Measurements from ENCODE around the gene ECHS1. TPM values are rescaled to one million over a fixed set of nuclear protein-coding genes. Genes with fewer than 3 reads are reported as not detected.
A peak's percentile ranks its signal among the peaks of the same experiment; 100 is the strongest.

ECHS1 gene
- total and polyA plus RNA-seq, 9 of the 15 experiments (the other 6 are each of a cell fraction or from before 2014, with no cell fraction given): 16.6 to 100 (median 68.1) TPM

DNA sequence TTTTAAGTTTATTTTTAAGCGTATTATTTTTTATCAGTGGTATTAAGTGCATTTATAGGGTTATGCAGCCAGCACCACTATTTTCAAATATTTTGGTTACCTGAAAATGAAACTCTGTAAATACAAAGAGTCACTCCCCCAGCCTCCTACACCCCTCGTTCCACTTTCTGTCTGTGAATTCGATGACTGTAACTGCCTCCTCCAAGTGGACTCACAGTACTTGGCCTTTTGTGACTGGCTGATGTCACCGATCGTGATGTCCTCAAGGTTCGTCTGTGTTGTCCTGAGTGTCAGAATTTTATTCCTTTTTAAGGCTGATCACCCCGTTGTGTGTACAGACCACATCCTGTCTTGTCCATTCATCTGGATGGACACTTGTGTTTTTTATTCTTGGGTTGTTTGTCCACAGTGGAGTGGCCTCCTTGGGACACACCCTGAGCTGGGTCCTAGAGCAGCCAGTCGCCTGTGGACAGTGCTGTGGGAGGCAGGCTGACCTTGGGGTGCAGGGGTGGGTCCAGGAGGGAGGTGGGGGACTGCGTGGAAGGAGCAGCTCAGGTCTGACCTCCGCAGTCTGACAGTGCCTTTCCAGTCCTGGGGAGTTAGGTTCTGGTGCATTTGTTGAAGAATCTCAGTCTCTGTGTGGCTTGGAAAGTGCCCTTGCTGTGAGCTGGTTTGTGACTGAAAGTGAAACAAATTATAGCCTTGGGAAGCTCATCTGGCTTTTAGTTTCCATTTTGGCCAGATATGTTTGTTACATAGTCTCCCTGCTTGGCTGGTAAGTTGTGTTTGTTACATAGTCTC is 27.7 kb upstream of the ECHS1 start:
- CTCF ChIA-PET (ENCODE audit: low intra/inter-chr PET ratio): no interaction called here
- TF ChIP-seq ZNF76 (CRISPR knock-in tag; IDR thresholded peaks at IDR 0.05; ENCODE audit: borderline replicate concordance): no peak
- TF ChIP-seq, protein P1, sequence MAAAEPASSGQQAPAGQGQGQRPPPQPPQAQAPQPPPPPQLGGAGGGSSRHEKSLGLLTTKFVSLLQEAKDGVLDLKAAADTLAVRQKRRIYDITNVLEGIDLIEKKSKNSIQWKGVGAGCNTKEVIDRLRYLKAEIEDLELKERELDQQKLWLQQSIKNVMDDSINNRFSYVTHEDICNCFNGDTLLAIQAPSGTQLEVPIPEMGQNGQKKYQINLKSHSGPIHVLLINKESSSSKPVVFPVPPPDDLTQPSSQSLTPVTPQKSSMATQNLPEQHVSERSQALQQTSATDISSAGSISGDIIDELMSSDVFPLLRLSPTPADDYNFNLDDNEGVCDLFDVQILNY (CRISPR knock-in tag; IDR thresholded peaks at IDR 0.05): no peak
- TF ChIP-seq, protein P2, sequence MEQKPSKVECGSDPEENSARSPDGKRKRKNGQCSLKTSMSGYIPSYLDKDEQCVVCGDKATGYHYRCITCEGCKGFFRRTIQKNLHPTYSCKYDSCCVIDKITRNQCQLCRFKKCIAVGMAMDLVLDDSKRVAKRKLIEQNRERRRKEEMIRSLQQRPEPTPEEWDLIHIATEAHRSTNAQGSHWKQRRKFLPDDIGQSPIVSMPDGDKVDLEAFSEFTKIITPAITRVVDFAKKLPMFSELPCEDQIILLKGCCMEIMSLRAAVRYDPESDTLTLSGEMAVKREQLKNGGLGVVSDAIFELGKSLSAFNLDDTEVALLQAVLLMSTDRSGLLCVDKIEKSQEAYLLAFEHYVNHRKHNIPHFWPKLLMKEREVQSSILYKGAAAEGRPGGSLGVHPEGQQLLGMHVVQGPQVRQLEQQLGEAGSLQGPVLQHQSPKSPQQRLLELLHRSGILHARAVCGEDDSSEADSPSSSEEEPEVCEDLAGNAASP (IDR thresholded peaks at IDR 0.05): no peak
- TF ChIP-seq, protein P3, sequence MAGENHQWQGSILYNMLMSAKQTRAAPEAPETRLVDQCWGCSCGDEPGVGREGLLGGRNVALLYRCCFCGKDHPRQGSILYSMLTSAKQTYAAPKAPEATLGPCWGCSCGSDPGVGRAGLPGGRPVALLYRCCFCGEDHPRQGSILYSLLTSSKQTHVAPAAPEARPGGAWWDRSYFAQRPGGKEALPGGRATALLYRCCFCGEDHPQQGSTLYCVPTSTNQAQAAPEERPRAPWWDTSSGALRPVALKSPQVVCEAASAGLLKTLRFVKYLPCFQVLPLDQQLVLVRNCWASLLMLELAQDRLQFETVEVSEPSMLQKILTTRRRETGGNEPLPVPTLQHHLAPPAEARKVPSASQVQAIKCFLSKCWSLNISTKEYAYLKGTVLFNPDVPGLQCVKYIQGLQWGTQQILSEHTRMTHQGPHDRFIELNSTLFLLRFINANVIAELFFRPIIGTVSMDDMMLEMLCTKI (IDR thresholded peaks at IDR 0.05; ENCODE audit: partially characterized antibody): no peak
- TF ChIP-seq SAFB (IDR thresholded peaks at IDR 0.05; ENCODE audit: borderline replicate concordance, low read depth, low read length): no peak
- TF ChIP-seq CC2D1A (IDR thresholded peaks at IDR 0.05): no peak
- no peak for TF ChIP-seq ZNF140 (CRISPR knock-in tag; IDR thresholded peaks at IDR 0.05)
- TF ChIP-seq, protein P4, sequence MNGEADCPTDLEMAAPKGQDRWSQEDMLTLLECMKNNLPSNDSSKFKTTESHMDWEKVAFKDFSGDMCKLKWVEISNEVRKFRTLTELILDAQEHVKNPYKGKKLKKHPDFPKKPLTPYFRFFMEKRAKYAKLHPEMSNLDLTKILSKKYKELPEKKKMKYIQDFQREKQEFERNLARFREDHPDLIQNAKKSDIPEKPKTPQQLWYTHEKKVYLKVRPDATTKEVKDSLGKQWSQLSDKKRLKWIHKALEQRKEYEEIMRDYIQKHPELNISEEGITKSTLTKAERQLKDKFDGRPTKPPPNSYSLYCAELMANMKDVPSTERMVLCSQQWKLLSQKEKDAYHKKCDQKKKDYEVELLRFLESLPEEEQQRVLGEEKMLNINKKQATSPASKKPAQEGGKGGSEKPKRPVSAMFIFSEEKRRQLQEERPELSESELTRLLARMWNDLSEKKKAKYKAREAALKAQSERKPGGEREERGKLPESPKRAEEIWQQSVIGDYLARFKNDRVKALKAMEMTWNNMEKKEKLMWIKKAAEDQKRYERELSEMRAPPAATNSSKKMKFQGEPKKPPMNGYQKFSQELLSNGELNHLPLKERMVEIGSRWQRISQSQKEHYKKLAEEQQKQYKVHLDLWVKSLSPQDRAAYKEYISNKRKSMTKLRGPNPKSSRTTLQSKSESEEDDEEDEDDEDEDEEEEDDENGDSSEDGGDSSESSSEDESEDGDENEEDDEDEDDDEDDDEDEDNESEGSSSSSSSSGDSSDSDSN (IDR thresholded peaks at IDR 0.05; ENCODE audit: borderline replicate concordance in 1 of 2, low read depth in 2 of 2, low read length in 2 of 2): no peak
- TF ChIP-seq, protein P5, sequence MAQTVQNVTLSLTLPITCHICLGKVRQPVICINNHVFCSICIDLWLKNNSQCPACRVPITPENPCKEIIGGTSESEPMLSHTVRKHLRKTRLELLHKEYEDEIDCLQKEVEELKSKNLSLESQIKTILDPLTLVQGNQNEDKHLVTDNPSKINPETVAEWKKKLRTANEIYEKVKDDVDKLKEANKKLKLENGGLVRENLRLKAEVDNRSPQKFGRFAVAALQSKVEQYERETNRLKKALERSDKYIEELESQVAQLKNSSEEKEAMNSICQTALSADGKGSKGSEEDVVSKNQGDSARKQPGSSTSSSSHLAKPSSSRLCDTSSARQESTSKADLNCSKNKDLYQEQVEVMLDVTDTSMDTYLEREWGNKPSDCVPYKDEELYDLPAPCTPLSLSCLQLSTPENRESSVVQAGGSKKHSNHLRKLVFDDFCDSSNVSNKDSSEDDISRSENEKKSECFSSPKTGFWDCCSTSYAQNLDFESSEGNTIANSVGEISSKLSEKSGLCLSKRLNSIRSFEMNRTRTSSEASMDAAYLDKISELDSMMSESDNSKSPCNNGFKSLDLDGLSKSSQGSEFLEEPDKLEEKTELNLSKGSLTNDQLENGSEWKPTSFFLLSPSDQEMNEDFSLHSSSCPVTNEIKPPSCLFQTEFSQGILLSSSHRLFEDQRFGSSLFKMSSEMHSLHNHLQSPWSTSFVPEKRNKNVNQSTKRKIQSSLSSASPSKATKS (CRISPR knock-in tag; IDR thresholded peaks at IDR 0.05): no peak
- TF ChIP-seq NBN (IDR thresholded peaks at IDR 0.05; ENCODE audit: low read depth): no peak
- no peak for TF ChIP-seq ZNF23 (CRISPR knock-in tag; IDR thresholded peaks at IDR 0.05)
- no peak for TF ChIP-seq SMARCA4 (IDR thresholded peaks at IDR 0.05)
- TF ChIP-seq HDGF (IDR thresholded peaks at IDR 0.05): no peak

More for the DNA sequence above, 27.7 kb upstream of the ECHS1 start:
- Histone ChIP-seq H3K9ac (ENCODE audit: insufficient read depth in 1 of 2, low read depth in 2 of 2, low read length in 2 of 2) (no peak overlapping the region), H3K4me2 (ENCODE audit: insufficient read depth, low read length) (no peak overlapping the region), H4K20me1 (replicated peaks; ENCODE audit: control insufficient read depth, insufficient read depth, low read length) (no peaks in the 10 kb centered on the region), H3K27me3 (ENCODE audit: control insufficient read depth in 2 of 2, insufficient read depth in 2 of 2, low read length in 2 of 2) (no peaks in the 10 kb centered on the region), H3K4me1 (replicated peaks in 1 of 2; ENCODE audit: control insufficient read depth in 2 of 2, insufficient read depth in 2 of 2, low read length in 2 of 2) (peaks cover under 1 to 11% of the 10 kb centered on the region in 2 experiments; a peak in 3 of 5 replicates), H3K27ac (ENCODE audit: extremely low read depth, low read depth, low read length) (no peak overlapping the region), H3K9me3 (replicated peaks; ENCODE audit: control insufficient read depth, insufficient read depth, low read depth, low read length) (no peaks in the 10 kb centered on the region), H3K79me2 (ENCODE audit: control insufficient read depth, insufficient read depth, low read length) (peaks cover 6% of the 10 kb centered on the region), H3K36me3 (ENCODE audit: control insufficient read depth, insufficient read depth, low read length) (peaks cover 56% of the 10 kb centered on the region; the same call in 2 of the 3 replicates), H3K4me3 (no peak overlapping the region), H3K9me1 (ENCODE audit: control insufficient read depth, insufficient read depth, low read length) (no peaks in the 10 kb centered on the region), H2AFZ (ENCODE audit: low read depth, low read length) (no peak overlapping the region)
- in situ Hi-C loops (cut with MboI) (no loop called here), intact Hi-C loops (cut with micrococcal nuclease) (no loop called here)
- POLR2A ChIA-PET: interaction anchor here (1.2 kb wide), 1 partner anchor 12 kb away, joined by 6 read pairs; no protein-coding TSS in a partner anchor
- no peak for DNase-seq (ENCODE audit: extremely low read depth in 1 of 4, low spot score in 3 of 4)
- peak; percentile 80 for FAIRE-seq
- no TSS peak for BruUV-seq (replicated peaks)
- WGBS (ENCODE audit: insufficient coverage, low coverage, missing lambda C conversion rate): 75% methylated on average over 7 of the region's 10 CpGs
- ATAC-seq: peak; percentile 28; the same call in 2 of the 3 replicates
